Ramos (cell line): ENCODE data around the gene NRIP2.
"Not testable (repeated sequence)": the region's sequence is repeated elsewhere in the genome, so short reads cannot be mapped to it uniquely, and the experiment has no call there.

Experiments
- in situ Hi-C: fragments of 300-500 bp; cut with MboI; formaldehyde crosslinking; loops from one replicate; pipeline ENCODE4 v1.14.3; 2022; ENCODE audit warnings: low sequenced_read_pairs; ENCODE audit not compliant: unreplicated experiment

The NRIP2 gene

GRCh38 chr12:2834581-2835491 is at the start of gene NRIP2:
Gene NRIP2, minus strand, starts transcription at chr12:2835035. Its CDS starts 52 bp downstream, at chr12:2834983.
- in situ Hi-C loops: no loop called here

GRCh38 chr12:2879853-2880252 is 45.0 kb upstream of the NRIP2 start:
- in situ Hi-C loops: no loop called here

GRCh38 chr12:2877953-2878732 is 43.3 kb upstream of the NRIP2 start:
- in situ Hi-C loops: no loop called here

- in situ Hi-C loops: no loop called here
Measured at GRCh38 chr12:2877047-2877952, 42.5 kb upstream of the NRIP2 start, which contains the start of the genes FOXM1 and RHNO1. Gene FOXM1, minus strand, starts transcription at chr12:2877174. Its CDS starts 2,696 bp downstream, at chr12:2874478. Gene RHNO1, plus strand, starts transcription at chr12:2877223. Its CDS starts 8,144 bp downstream, at chr12:2885367.

- in situ Hi-C loops: no loop called here
Measured at GRCh38 chr12:2876431-2877046, 41.7 kb upstream of the NRIP2 start.

- in situ Hi-C loops: not testable (repeated sequence)
Measured at GRCh38 chr12:2868986-2869632, 34.3 kb upstream of the NRIP2 start.

GRCh38 chr12:2864198-2864597 is 29.4 kb upstream of the NRIP2 start:
- in situ Hi-C loops: no loop called here

GRCh38 chr12:2863402-2863801 is 28.6 kb upstream of the NRIP2 start:
- in situ Hi-C loops: not testable (repeated sequence)

- in situ Hi-C loops: no loop called here
Measured at GRCh38 chr12:2862876-2863275, 28.0 kb upstream of the NRIP2 start.

GRCh38 chr12:2860170-2860569 is 25.3 kb upstream of the NRIP2 start:
- in situ Hi-C loops: no loop called here

GRCh38 chr12:2858944-2859421 is 24.1 kb upstream of the NRIP2 start:
- in situ Hi-C loops: no loop called here

- in situ Hi-C loops: no loop called here
Measured at GRCh38 chr12:2858334-2858733, 23.5 kb upstream of the NRIP2 start.

GRCh38 chr12:2857576-2857975 is 22.7 kb upstream of the NRIP2 start:
- in situ Hi-C loops: no loop called here

- in situ Hi-C loops: no loop called here
Measured at GRCh38 chr12:2857021-2857431, 22.2 kb upstream of the NRIP2 start, which contains the start of gene TEX52. Gene TEX52, minus strand, starts transcription at chr12:2857039. Its CDS starts 13 bp downstream, at chr12:2857026.

- in situ Hi-C loops: no loop called here
Measured at GRCh38 chr12:2856051-2856450, 21.2 kb upstream of the NRIP2 start.

- in situ Hi-C loops: no loop called here
Measured at GRCh38 chr12:2855546-2855945, 20.7 kb upstream of the NRIP2 start.

- in situ Hi-C loops: no loop called here
Measured at GRCh38 chr12:2854669-2855453, 20.0 kb upstream of the NRIP2 start.

- in situ Hi-C loops: no loop called here
Measured at GRCh38 chr12:2853626-2854025, 18.8 kb upstream of the NRIP2 start.
